Thyroid gland (tissue), 4 donors: ENCODE results near the gene RBP3. TPM values are rescaled to one million over a fixed set of nuclear protein-coding genes. Genes with fewer than 3 reads are reported as not detected.

Experiments
- DNase-seq, 2 donors: peaks; one replicate each; pipeline ENCODE4 v3.0.0-alpha.2; 2019
- H3K27ac ChIP-seq, 3 donors: fragments of 200-600 bp; sonication (generic); 1 replicate in 2 of 3; 2 replicates in 1 of 3; pipeline ENCODE4 v1.5.1; 2016 to 2019; ENCODE audit warnings: mild to moderate bottlenecking in 1 of 3, moderate library complexity in 1 of 3
- H3K27me3 ChIP-seq: fragments of 200-600 bp; sonication (generic); one replicate; pipeline ENCODE4 v1.5.1; 2019
- H3K36me3 ChIP-seq, 2 donors: fragments of 200-600 bp; sonication (generic); one replicate each; pipeline ENCODE4 v1.5.1; 2016 to 2019
- H3K4me1 ChIP-seq, 2 donors: fragments of 200-600 bp; sonication (generic); one replicate each; pipeline ENCODE4 v1.5.1; 2017 to 2019
- H3K4me3 ChIP-seq, 3 donors: fragments of 200-600 bp; sonication (generic); replicated peaks in 1 of 3; 1 replicate in 2 of 3; 2 replicates in 1 of 3; pipeline ENCODE4 v1.5.1; 2016; ENCODE audit warnings: mild to moderate bottlenecking in 1 of 3
- H3K9me3 ChIP-seq: fragments of 200-600 bp; sonication (generic); one replicate; pipeline ENCODE4 v1.5.1; 2017
- POLR2A ChIP-seq, 2 donors: fragments of 450-650 bp; IDR thresholded peaks; one replicate each; pipeline ENCODE4 v1.6.1; 2017; ENCODE audit warnings: antibody characterized with exemption in 2 of 2, mild to moderate bottlenecking in 2 of 2, moderate library complexity in 1 of 2
- WGBS, 2 donors: methylation state at CpG; one replicate each; pipeline ENCODE4 v1.1.5; 2017; 5-methylcytosine and 5-hydroxymethylcytosine counted together
- intact Hi-C: fragments of 100-400 bp; cut with DNase I; formaldehyde crosslinking; loops from one replicate; pipeline ENCODE4 v1.15.1; 2023
- total RNA-seq, 4 donors: library from RNA; depleted of rRNA; stranded (reverse); fragments of >200 nt; gene quantifications; one replicate each; pipeline ENCODE4 v1.2.3, GENCODE V29; 2016
- TF ChIP-seq, protein P1 (sequence below), 6 experiments: fragments of 200-600 bp in 3 of 6; fragments of 450-650 bp in 3 of 6; sonication (generic) in 3 of 6; IDR thresholded peaks; one replicate each; pipeline ENCODE4 v1.5.1; 2016 to 2019; ENCODE audit warnings: antibody characterized with exemption in 6 of 6, mild to moderate bottlenecking in 2 of 6, inconsistent platforms in 1 of 6, moderate library complexity in 1 of 6

The RBP3 gene
- total RNA-seq, 4 donors from 2014 or later = not detected

DNA sequence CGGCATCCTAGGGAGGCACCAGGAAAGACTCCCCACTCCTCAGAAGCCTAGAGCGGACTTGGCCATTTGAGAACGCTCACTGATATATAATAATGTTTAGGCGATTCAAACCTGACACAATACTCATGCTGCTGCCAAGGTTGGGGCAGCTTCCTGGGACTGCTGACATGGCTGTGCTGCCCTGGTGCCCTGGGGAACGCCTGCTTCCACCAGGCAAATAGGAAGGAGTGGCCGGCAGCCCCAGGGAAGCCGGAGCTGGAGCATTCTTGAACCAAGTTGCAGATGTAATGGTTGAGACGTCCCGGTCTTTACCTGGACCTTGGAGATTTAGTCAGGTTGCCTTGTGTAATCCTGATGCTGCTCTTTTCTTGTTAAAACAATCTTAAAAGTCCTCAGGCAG, 39.4 kb upstream of the RBP3 start:
- WGBS, 2 donors = 53 to 62% methylated on average over 9 of the region's 9 CpGs
- no peak for TF ChIP-seq POLR2A (IDR thresholded peaks at IDR 0.05)
- TF ChIP-seq, protein P1, sequence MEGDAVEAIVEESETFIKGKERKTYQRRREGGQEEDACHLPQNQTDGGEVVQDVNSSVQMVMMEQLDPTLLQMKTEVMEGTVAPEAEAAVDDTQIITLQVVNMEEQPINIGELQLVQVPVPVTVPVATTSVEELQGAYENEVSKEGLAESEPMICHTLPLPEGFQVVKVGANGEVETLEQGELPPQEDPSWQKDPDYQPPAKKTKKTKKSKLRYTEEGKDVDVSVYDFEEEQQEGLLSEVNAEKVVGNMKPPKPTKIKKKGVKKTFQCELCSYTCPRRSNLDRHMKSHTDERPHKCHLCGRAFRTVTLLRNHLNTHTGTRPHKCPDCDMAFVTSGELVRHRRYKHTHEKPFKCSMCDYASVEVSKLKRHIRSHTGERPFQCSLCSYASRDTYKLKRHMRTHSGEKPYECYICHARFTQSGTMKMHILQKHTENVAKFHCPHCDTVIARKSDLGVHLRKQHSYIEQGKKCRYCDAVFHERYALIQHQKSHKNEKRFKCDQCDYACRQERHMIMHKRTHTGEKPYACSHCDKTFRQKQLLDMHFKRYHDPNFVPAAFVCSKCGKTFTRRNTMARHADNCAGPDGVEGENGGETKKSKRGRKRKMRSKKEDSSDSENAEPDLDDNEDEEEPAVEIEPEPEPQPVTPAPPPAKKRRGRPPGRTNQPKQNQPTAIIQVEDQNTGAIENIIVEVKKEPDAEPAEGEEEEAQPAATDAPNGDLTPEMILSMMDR (IDR thresholded peaks at IDR 0.05) = no peak
- intact Hi-C loops = no loop called here
- DNase-seq = peak; percentile 34 to 38
- Histone ChIP-seq H3K4me1 (peaks cover 0 to 51% of the 10 kb centered on the region in 2 donors), H3K36me3 (no peaks in the 10 kb centered on the region), H3K27me3 (no peaks in the 10 kb centered on the region), H3K27ac (no peak overlapping the region), H3K9me3 (no peaks in the 10 kb centered on the region), H3K4me3 (no peak overlapping the region)

DNA sequence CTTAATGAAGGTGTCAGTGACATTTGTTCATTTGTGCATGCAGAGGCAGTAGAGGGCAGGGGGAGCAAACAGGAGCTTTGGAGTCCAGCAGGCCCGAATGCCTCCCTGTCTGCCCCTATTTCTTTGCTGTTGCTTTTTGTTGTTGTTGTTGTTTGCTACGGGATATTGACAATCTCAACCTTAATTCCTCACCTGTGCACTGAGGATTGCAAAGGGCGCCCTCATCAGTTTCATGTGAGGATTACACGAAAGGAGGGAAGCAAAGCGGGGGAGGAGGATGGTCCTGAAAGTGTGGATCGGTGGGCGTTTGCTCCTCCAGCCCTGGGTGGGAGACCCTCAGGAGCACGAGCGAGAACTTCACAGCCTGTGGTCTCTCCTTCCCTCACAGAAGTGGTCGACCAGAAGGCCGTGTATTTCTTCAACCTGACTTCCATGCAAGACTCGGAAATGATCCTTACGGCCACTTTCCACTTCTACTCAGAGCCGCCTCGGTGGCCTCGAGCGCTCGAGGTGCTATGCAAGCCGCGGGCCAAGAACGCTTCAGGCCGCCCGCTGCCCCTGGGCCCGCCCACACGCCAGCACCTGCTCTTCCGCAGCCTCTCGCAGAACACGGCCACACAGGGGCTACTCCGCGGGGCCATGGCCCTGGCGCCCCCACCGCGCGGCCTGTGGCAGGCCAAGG, 38.6 kb upstream of the RBP3 start:
- no peak for DNase-seq
- 85 to 87% methylated on average over 34 of the region's 34 CpGs for WGBS, 2 donors

DNA sequence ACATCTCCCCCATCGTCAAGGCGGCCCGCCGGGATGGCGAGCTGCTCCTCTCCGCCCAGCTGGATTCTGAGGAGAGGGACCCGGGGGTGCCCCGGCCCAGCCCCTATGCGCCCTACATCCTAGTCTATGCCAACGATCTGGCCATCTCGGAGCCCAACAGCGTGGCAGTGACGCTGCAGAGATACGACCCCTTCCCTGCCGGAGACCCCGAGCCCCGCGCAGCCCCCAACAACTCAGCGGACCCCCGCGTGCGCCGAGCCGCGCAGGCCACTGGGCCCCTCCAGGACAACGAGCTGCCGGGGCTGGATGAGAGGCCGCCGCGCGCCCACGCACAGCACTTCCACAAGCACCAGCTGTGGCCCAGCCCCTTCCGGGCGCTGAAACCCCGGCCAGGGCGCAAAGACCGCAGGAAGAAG, 38.1 kb upstream of the RBP3 start:
- Histone ChIP-seq H3K4me1 (peaks cover 0 to 49% of the 10 kb centered on the region in 2 donors), H3K9me3 (no peaks in the 10 kb centered on the region), H3K27ac (no peak overlapping the region), H3K4me3 (no peak overlapping the region), H3K27me3 (no peaks in the 10 kb centered on the region), H3K36me3 (no peaks in the 10 kb centered on the region)
- DNase-seq = no peak
- intact Hi-C loops = loop anchor here (5.0 kb wide), 1 partner anchor 283 kb away; no protein-coding TSS in a partner anchor
- WGBS, 2 donors = 95 to 99% methylated on average over 13 to 24 of the region's 37 CpGs
- TF ChIP-seq, protein P1 (IDR thresholded peaks at IDR 0.05) = no peak
- no peak for TF ChIP-seq POLR2A (IDR thresholded peaks at IDR 0.05)

More for the DNA sequence above, 38.6 kb upstream of the RBP3 start:
- intact Hi-C loops = loop anchor here (5.0 kb wide), 1 partner anchor 282 kb away; no protein-coding TSS in a partner anchor
- H3K27ac ChIP-seq = no peak overlapping the region
- no peaks in the 10 kb centered on the region for H3K9me3 ChIP-seq
- no peaks in the 10 kb centered on the region for H3K36me3 ChIP-seq
- H3K27me3 ChIP-seq = no peaks in the 10 kb centered on the region
- TF ChIP-seq, protein P1 (IDR thresholded peaks at IDR 0.05) = peak in 1 of 6 experiments; percentile 18
- TF ChIP-seq POLR2A (IDR thresholded peaks at IDR 0.05) = no peak
- no peak overlapping the region for H3K4me3 ChIP-seq
- peaks cover 0 to 51% of the 10 kb centered on the region in 2 donors for H3K4me1 ChIP-seq

DNA sequence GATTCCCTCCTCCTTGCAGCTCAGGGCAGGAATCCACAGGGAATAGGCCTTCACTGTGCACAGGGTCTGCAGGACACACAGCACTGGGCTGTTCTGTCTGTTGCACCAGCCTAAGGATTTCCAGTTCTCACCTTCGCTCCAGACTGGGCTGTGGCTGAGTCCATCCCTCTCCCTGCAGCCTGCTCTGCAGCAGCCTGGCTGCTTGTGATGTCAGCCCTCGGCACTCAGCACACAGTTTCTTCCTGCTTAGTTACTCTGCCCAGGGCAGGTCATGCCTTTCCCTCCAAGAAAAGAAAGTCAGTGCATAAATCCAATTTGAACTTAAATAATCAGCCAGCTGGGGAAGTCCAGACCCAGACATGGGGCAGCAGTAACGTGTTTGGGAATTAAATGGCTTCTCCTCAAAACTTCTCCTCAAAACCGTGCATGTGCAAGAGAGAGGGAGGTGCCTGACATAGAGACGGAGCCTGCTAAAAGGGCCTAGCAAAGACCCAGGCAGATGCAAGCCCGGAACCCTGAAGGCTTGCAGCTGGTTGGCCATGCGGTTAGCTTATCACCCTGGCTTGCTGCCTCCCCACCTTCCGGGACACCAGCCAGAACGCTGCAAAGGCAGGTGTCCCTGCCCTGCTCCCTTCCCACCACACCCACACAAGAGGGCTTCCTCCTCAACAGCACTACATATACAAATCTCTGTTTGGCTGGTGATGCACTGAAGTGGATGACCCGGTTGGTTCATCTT, 36.8 kb upstream of the RBP3 start:
- TF ChIP-seq, protein P1 (IDR thresholded peaks at IDR 0.05) = no peak
- no peak for TF ChIP-seq POLR2A (IDR thresholded peaks at IDR 0.05)
- H3K27ac ChIP-seq = no peak overlapping the region
- peak; percentile 31 to 41 for DNase-seq
- 59 to 61% methylated on average over 7 to 9 of the region's 10 CpGs for WGBS, 2 donors
- no peaks in the 10 kb centered on the region for H3K36me3 ChIP-seq
- no peak overlapping the region for H3K4me3 ChIP-seq
- H3K9me3 ChIP-seq = no peaks in the 10 kb centered on the region
- H3K4me1 ChIP-seq = peaks cover 0 to 36% of the 10 kb centered on the region in 2 donors
- intact Hi-C loops = loop anchor here (5.0 kb wide), 1 partner anchor 284 kb away; no protein-coding TSS in a partner anchor
- H3K27me3 ChIP-seq = no peaks in the 10 kb centered on the region
